AG20443 (cell line): ENCODE results near the gene MEGF9.
A peak's percentile ranks its signal among the peaks of the same experiment; 100 is the strongest.

Experiments
- DNase-seq: peaks from one replicate; pipeline ENCODE4 v3.0.0; 2012; ENCODE audit warnings: low spot score, mixed read lengths

Gene MEGF9

GRCh38 chr9:120730654-120731514 lies 16.6 kb upstream of the MEGF9 start:
- DNase-seq, result peak; percentile 77

- DNase-seq, result no peak
These were observed 15.5 kb upstream of the MEGF9 start for GRCh38 chr9:120729791-120730241.

- DNase-seq, result no peak
These were observed 12.2 kb upstream of the MEGF9 start for GRCh38 chr9:120726484-120726883.

GRCh38 chr9:120725907-120726306 lies 11.6 kb upstream of the MEGF9 start:
- DNase-seq, result no peak

GRCh38 chr9:120724757-120725400 lies 10.6 kb upstream of the MEGF9 start:
- DNase-seq, result no peak

- peak; percentile 61 for DNase-seq
These were observed 9.3 kb upstream of the MEGF9 start for GRCh38 chr9:120723565-120723964.

- DNase-seq, result no peak
These were observed 6.1 kb upstream of the MEGF9 start for GRCh38 chr9:120720404-120720803.

GRCh38 chr9:120718316-120718715 lies 4.0 kb upstream of the MEGF9 start:
- DNase-seq, result no peak

- no peak for DNase-seq
These were observed 2.9 kb upstream of the MEGF9 start for GRCh38 chr9:120717176-120717575.

- DNase-seq, result no peak
These were observed 2.2 kb upstream of the MEGF9 start for GRCh38 chr9:120716483-120716882.

GRCh38 chr9:120715389-120715924 lies 1.2 kb upstream of the MEGF9 start:
- DNase-seq, result peak; percentile 79

- no peak for DNase-seq
These were observed 647 bp upstream of the MEGF9 start for GRCh38 chr9:120714846-120715388.

GRCh38 chr9:120713257-120714087 lies 798 bp downstream of the MEGF9 start:
- DNase-seq, result no peak

GRCh38 chr9:120712539-120713031 lies 1.7 kb downstream of the MEGF9 start:
- no peak for DNase-seq

- no peak for DNase-seq
These were observed 2.3 kb downstream of the MEGF9 start for GRCh38 chr9:120711841-120712538.

GRCh38 chr9:120711354-120711753 lies 2.9 kb downstream of the MEGF9 start:
- DNase-seq, result no peak

- peak; percentile 79 for DNase-seq
These were observed 3.9 kb downstream of the MEGF9 start for GRCh38 chr9:120710110-120710981.

GRCh38 chr9:120708526-120709224 lies 5.6 kb downstream of the MEGF9 start:
- DNase-seq, result peak; percentile 66

GRCh38 chr9:120707170-120707569 lies 7.1 kb downstream of the MEGF9 start:
- DNase-seq, result no peak
